Hepatocyte (in vitro differentiated cells): ENCODE measurements around the gene TSSK3.

ENCODE experiments used
- EZH2 ChIP-seq: fragments of 200-600 bp; sonication (generic); IDR thresholded peaks from 2 replicates; pipeline ENCODE4 v1.6.1; 2016; ENCODE audit warnings: antibody characterized with exemption, mild to moderate bottlenecking, borderline replicate concordance
- EZH2phosphoT487 ChIP-seq: fragments of 200-600 bp; sonication (generic); IDR thresholded peaks from one replicate; pipeline ENCODE4 v1.6.1; 2018; ENCODE audit warnings: antibody characterized with exemption, mild to moderate bottlenecking, low read depth, moderate library complexity; ENCODE audit not compliant: unreplicated experiment, severe bottlenecking
- TF ChIP-seq, protein P1 (sequence below): fragments of 200-600 bp; sonication (generic); IDR thresholded peaks from 2 replicates; pipeline ENCODE4 v1.5.1; 2016; ENCODE audit warnings: antibody characterized with exemption, mild to moderate bottlenecking; ENCODE audit not compliant: poor library complexity

DNA sequence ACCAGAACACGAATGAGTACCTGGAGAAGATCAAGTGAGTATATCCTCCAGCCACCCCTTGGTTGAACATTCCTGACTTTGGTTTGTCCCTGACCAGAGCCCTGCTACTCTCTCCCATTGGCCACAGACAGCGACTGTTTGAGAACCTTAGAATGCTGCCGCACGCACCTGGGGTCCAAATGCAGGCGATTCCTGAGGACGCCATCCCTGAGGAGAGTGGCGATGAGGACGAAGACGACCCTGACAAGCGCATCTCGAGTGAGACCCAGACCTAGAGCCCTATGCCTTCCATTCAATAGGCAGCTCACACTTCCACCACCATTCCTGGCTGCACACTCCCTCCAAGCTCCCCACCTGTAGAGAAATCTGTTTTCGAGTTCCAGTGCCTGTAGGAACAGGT lies 30.8 kb upstream of the TSSK3 start:
- TF ChIP-seq, protein P1, sequence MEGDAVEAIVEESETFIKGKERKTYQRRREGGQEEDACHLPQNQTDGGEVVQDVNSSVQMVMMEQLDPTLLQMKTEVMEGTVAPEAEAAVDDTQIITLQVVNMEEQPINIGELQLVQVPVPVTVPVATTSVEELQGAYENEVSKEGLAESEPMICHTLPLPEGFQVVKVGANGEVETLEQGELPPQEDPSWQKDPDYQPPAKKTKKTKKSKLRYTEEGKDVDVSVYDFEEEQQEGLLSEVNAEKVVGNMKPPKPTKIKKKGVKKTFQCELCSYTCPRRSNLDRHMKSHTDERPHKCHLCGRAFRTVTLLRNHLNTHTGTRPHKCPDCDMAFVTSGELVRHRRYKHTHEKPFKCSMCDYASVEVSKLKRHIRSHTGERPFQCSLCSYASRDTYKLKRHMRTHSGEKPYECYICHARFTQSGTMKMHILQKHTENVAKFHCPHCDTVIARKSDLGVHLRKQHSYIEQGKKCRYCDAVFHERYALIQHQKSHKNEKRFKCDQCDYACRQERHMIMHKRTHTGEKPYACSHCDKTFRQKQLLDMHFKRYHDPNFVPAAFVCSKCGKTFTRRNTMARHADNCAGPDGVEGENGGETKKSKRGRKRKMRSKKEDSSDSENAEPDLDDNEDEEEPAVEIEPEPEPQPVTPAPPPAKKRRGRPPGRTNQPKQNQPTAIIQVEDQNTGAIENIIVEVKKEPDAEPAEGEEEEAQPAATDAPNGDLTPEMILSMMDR: no peak
- TF ChIP-seq EZH2phosphoT487 (no peak), EZH2 (no peak)
